SK-N-SH treated with all-trans-retinoic acid at 6 μM for 48 hours (cell line): Measurements from ENCODE around the gene RELL1.

ENCODE experiments used
- ARNTL ChIP-seq: fragments of 450-650 bp; formaldehyde crosslinking; IDR thresholded peaks from 2 replicates; pipeline ENCODE4 v1.5.0; 2020; ENCODE audit warnings: low read depth, mild to moderate bottlenecking, moderate library complexity, borderline replicate concordance
- BACH2 ChIP-seq: fragments of 250-450 bp; sonication (Bioruptor Pico); IDR thresholded peaks from 2 replicates; pipeline ENCODE4 v1.9.0; 2021; ENCODE audit warnings: mild to moderate bottlenecking, borderline replicate concordance
- CSDC2 ChIP-seq: fragments of 250-450 bp; sonication (Bioruptor Pico); IDR thresholded peaks from 2 replicates; pipeline ENCODE4 v1.5.0; 2020; ENCODE audit warnings: mild to moderate bottlenecking, moderate library complexity
- SNAI2 ChIP-seq: fragments of 250-450 bp; sonication (Bioruptor Pico); IDR thresholded peaks from 2 replicates; pipeline ENCODE4 v1.5.0; 2020; ENCODE audit warnings: mild to moderate bottlenecking, moderate library complexity
- TOX ChIP-seq: fragments of 250-450 bp; sonication (Bioruptor Pico); IDR thresholded peaks from 2 replicates; pipeline ENCODE4 v1.8.0; 2021; ENCODE audit warnings: mild to moderate bottlenecking, moderate library complexity, borderline replicate concordance
- ZC3H10 ChIP-seq: fragments of 250-450 bp; sonication (Bioruptor Pico); IDR thresholded peaks from 2 replicates; pipeline ENCODE4 v1.5.1; 2021; ENCODE audit warnings: mild to moderate bottlenecking, moderate library complexity
- ZFP3 ChIP-seq: fragments of 250-450 bp; sonication (Bioruptor Pico); IDR thresholded peaks from 2 replicates; pipeline ENCODE4 v1.5.0; 2020; ENCODE audit warnings: mild to moderate bottlenecking, moderate library complexity
- ZFP30 ChIP-seq: fragments of 450-650 bp; formaldehyde crosslinking; IDR thresholded peaks from 2 replicates; pipeline ENCODE4 v1.5.0; 2022; ENCODE audit warnings: mild to moderate bottlenecking, moderate library complexity
- ZNF565 ChIP-seq: fragments of 450-650 bp; formaldehyde crosslinking; conservative IDR thresholded peaks from 2 replicates; pipeline ENCODE4 v1.5.0; 2020; ENCODE audit warnings: low read depth, mild to moderate bottlenecking, moderate library complexity
- ZNF8 ChIP-seq: fragments of 450-650 bp; formaldehyde crosslinking; IDR thresholded peaks from 2 replicates; pipeline ENCODE4 v1.5.0; 2020; ENCODE audit warnings: mild to moderate bottlenecking, moderate library complexity
- TF ChIP-seq, protein P1 (sequence below): fragments of 250-450 bp; sonication (Bioruptor Pico); IDR thresholded peaks from 2 replicates; pipeline ENCODE4 v1.5.1; 2021; ENCODE audit warnings: mild to moderate bottlenecking, moderate library complexity
- TF ChIP-seq, protein P2 (sequence below): fragments of 250-450 bp; sonication (Bioruptor Pico); IDR thresholded peaks from 2 replicates; pipeline ENCODE4 v1.5.1; 2020; ENCODE audit warnings: low read depth, mild to moderate bottlenecking, moderate library complexity

DNA sequence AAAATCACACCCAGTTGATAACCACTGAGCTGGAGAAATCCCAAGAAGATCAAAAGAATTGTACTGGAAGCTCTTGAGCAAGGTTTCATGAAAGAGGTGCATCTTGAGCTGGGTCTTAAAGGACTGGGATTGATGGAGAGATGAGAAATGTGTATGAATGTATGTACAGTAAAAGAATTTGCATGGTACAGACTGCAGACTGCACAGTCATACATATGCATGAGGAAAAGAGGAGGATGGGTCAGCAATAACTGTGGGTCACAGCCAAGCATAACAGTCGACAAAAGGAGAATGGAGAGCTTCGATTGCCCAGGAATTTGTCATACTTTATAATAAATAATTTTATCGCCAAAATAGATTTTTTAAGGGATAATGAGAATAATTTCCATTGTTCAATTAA, 4.8 kb upstream of the RELL1 start:
- TF ChIP-seq ZFP3 (CRISPR knock-in tag) (no peak), ZNF565 (no peak), ZC3H10 (CRISPR knock-in tag) (no peak), TOX (CRISPR knock-in tag) (no peak), SNAI2 (no peak), ZNF8 (CRISPR knock-in tag) (no peak), CSDC2 (CRISPR knock-in tag) (no peak), ZFP30 (CRISPR knock-in tag) (no peak), ARNTL (CRISPR knock-in tag) (no peak), BACH2 (CRISPR knock-in tag) (no peak)
- TF ChIP-seq, protein P1, sequence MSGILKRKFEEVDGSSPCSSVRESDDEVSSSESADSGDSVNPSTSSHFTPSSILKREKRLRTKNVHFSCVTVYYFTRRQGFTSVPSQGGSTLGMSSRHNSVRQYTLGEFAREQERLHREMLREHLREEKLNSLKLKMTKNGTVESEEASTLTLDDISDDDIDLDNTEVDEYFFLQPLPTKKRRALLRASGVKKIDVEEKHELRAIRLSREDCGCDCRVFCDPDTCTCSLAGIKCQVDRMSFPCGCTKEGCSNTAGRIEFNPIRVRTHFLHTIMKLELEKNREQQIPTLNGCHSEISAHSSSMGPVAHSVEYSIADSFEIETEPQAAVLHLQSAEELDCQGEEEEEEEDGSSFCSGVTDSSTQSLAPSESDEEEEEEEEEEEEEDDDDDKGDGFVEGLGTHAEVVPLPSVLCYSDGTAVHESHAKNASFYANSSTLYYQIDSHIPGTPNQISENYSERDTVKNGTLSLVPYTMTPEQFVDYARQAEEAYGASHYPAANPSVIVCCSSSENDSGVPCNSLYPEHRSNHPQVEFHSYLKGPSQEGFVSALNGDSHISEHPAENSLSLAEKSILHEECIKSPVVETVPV (CRISPR knock-in tag), result no peak
- TF ChIP-seq, protein P2, sequence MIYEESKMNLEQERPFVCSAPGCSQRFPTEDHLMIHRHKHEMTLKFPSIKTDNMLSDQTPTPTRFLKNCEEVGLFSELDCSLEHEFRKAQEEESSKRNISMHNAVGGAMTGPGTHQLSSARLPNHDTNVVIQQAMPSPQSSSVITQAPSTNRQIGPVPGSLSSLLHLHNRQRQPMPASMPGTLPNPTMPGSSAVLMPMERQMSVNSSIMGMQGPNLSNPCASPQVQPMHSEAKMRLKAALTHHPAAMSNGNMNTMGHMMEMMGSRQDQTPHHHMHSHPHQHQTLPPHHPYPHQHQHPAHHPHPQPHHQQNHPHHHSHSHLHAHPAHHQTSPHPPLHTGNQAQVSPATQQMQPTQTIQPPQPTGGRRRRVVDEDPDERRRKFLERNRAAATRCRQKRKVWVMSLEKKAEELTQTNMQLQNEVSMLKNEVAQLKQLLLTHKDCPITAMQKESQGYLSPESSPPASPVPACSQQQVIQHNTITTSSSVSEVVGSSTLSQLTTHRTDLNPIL (CRISPR knock-in tag), result no peak
